Prostate gland (tissue), 2 donors: ENCODE data around the gene CRYBG3.

Source experiments
- POLR2AphosphoS5 ChIP-seq: sonication (generic); formaldehyde crosslinking; IDR thresholded peaks from one replicate; pipeline ENCODE4 v1.6.1; 2017; ENCODE audit warnings: antibody characterized with exemption
- TF ChIP-seq, protein P1 (sequence below), 4 experiments: fragments of 200-600 bp in 2 of 4; fragments of 450-650 bp in 2 of 4; sonication (generic) in 2 of 4; IDR thresholded peaks; 1 replicate in 3 of 4; 2 replicates in 1 of 4; pipeline ENCODE4 v1.5.1; 2016 to 2019; ENCODE audit warnings: antibody characterized with exemption in 4 of 4, mild to moderate bottlenecking in 2 of 4, moderate library complexity in 2 of 4

DNA sequence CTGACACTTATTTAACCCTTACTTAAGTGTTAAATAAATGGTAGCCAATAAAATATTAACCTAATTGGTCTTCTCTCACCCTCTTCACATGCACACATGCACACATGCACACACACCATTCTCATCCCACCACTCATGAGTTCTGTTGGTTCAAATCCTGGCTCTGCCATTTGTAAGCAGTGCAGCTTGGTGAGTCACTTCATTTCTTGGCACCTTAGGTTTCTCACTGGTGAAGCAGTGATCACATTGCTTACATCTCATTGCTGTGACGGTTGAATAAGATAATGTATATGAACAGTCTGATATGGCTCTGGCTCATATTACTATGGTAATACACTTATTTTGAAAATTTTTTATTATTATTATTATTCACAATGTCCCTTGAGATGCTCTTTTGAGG, 116.6 kb downstream of the CRYBG3 start:
- TF ChIP-seq POLR2AphosphoS5 = no peak
- TF ChIP-seq, protein P1, sequence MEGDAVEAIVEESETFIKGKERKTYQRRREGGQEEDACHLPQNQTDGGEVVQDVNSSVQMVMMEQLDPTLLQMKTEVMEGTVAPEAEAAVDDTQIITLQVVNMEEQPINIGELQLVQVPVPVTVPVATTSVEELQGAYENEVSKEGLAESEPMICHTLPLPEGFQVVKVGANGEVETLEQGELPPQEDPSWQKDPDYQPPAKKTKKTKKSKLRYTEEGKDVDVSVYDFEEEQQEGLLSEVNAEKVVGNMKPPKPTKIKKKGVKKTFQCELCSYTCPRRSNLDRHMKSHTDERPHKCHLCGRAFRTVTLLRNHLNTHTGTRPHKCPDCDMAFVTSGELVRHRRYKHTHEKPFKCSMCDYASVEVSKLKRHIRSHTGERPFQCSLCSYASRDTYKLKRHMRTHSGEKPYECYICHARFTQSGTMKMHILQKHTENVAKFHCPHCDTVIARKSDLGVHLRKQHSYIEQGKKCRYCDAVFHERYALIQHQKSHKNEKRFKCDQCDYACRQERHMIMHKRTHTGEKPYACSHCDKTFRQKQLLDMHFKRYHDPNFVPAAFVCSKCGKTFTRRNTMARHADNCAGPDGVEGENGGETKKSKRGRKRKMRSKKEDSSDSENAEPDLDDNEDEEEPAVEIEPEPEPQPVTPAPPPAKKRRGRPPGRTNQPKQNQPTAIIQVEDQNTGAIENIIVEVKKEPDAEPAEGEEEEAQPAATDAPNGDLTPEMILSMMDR (IDR thresholded peaks at IDR 0.05) = no peak
